HepG2 (cell line): ENCODE measurements around the gene CAPN9. TPM values are rescaled to one million over a fixed set of nuclear protein-coding genes. Genes with fewer than 3 reads are reported as not detected.

Source experiments
- ATAC-seq: fragments of 200-7000 bp; cut with Tn5 transposase; 3 replicates; pipeline ENCODE4 v1.9.1; 2020; ENCODE audit warnings: mild to moderate bottlenecking, moderate library complexity
- BruUV-seq: library from RNA; stranded (reverse); fragments of 400-500 nt; replicated peaks from 2 replicates; lab custom pipeline; 2021; lab: Mats Ljungman, UMichigan
- CTCF ChIA-PET: fragments of 300-600 bp; formaldehyde crosslinking; extraction: SDS; loops from one replicate; lab custom pipeline; 2021; ENCODE audit warnings: low total read pairs, inconsistent platforms, low intra/inter-chr PET ratio; lab: Yijun Ruan, JAX
- POLR2A ChIA-PET: fragments of 350-600 bp; sonication (Branson Sonifier 250); formaldehyde crosslinking; loops from one replicate; lab custom pipeline; 2020; ENCODE audit warnings: antibody characterized with exemption, inconsistent platforms; lab: Yijun Ruan, JAX
- DNase-seq: peaks from one replicate; pipeline ENCODE4 v3.0.0-alpha.2; 2015; ENCODE audit warnings: low spot score
- FAIRE-seq: peaks from 3 replicates; lab custom pipeline; 2011; peaks lifted over from hg19 to GRCh38; lab: Jason Lieb, UNC
- H2AFZ ChIP-seq: one replicate; pipeline ENCODE4 v1.6.1; 2011; ENCODE audit warnings: low read length, inconsistent platforms
- H3K27ac ChIP-seq: fragments of 300-600 bp; 3 replicates; pipeline ENCODE4 v1.8.0; 2011; ENCODE audit warnings: mixed run types, mild to moderate bottlenecking, mixed read lengths, low read length, inconsistent platforms; ENCODE audit not compliant: insufficient read depth; ENCODE audit errors: extremely low read length
- H3K27me3 ChIP-seq, 2 experiments: fragments of 200-600 bp in 1 of 2; 2 replicates in 1 of 2; 3 replicates in 1 of 2; pipeline versions ENCODE4 v1.6.0 to v1.8.0; 2011; ENCODE audit warnings: low read length in 2 of 2, mild to moderate bottlenecking in 2 of 2, moderate library complexity in 2 of 2, inconsistent platforms in 1 of 2; ENCODE audit not compliant: insufficient read depth in 2 of 2, control insufficient read depth in 1 of 2
- H3K36me3 ChIP-seq, 2 experiments: fragments of 200-600 bp in 1 of 2; replicated peaks in 1 of 2; 2 replicates in 1 of 2; 3 replicates in 1 of 2; pipeline versions ENCODE4 v1.5.1 to v1.8.0; 2011; ENCODE audit warnings: low read length in 2 of 2, inconsistent platforms in 1 of 2; ENCODE audit not compliant: insufficient read depth in 2 of 2, control insufficient read depth in 1 of 2
- H3K4me1 ChIP-seq: 2 replicates; pipeline ENCODE4 v1.5.1; 2012; ENCODE audit warnings: low read length, inconsistent platforms; ENCODE audit not compliant: insufficient read depth
- H3K4me2 ChIP-seq: 2 replicates; pipeline ENCODE4 v1.6.0; 2011; ENCODE audit warnings: low read depth, low read length, inconsistent platforms
- H3K4me3 ChIP-seq, 3 experiments: fragments of 200-600 bp in 1 of 3; sonication (generic), shearing (Covaris generic) in 1 of 3; replicated peaks in 1 of 3; 2 replicates each; pipeline ENCODE4 v1.5.1; 2011 to 2016; ENCODE audit warnings: low read length in 3 of 3, inconsistent platforms in 2 of 3, low read depth in 2 of 3, mild to moderate bottlenecking in 2 of 3, control low read depth in 1 of 3, mixed read lengths in 1 of 3; ENCODE audit not compliant: insufficient read depth in 1 of 3
- H3K79me2 ChIP-seq: one replicate; pipeline ENCODE4 v1.6.1; 2011; ENCODE audit warnings: low read length, inconsistent platforms; ENCODE audit not compliant: insufficient read depth
- H3K9ac ChIP-seq: 2 replicates; pipeline ENCODE4 v1.6.0; 2011; ENCODE audit warnings: mild to moderate bottlenecking, low read depth, low read length, inconsistent platforms; ENCODE audit not compliant: insufficient read depth
- H3K9me3 ChIP-seq: 2 replicates; pipeline ENCODE4 v1.5.1; 2012; ENCODE audit warnings: mild to moderate bottlenecking, low read length
- H4K20me1 ChIP-seq: 2 replicates; pipeline ENCODE4 v1.6.0; 2011; ENCODE audit warnings: inconsistent platforms, mild to moderate bottlenecking, low read length, moderate library complexity; ENCODE audit not compliant: insufficient read depth
- ARHGAP35 ChIP-seq: sonication (generic); formaldehyde crosslinking; IDR thresholded peaks from 2 replicates; pipeline ENCODE4 v1.9.0; 2022; ENCODE audit warnings: mild to moderate bottlenecking, inconsistent platforms, moderate library complexity, missing genetic modification reagents, borderline replicate concordance
- CBX5 ChIP-seq: sonication (generic); formaldehyde crosslinking; IDR thresholded peaks from 2 replicates; pipeline ENCODE4 v1.4.0; 2020; ENCODE audit warnings: missing genetic modification reagents, borderline replicate concordance
- FOSL2 ChIP-seq: sonication (generic); formaldehyde crosslinking; IDR thresholded peaks from 2 replicates; pipeline ENCODE4 v1.4.0; 2020; ENCODE audit warnings: missing genetic modification reagents
- HIVEP1 ChIP-seq: sonication (generic); formaldehyde crosslinking; IDR thresholded peaks from 2 replicates; pipeline ENCODE4 v1.4.0; 2020; ENCODE audit warnings: mild to moderate bottlenecking, missing genetic modification reagents
- PAX8 ChIP-seq: sonication (generic); formaldehyde crosslinking; IDR thresholded peaks from 2 replicates; pipeline ENCODE4 v1.8.0; 2022; ENCODE audit warnings: mild to moderate bottlenecking, missing genetic modification reagents, borderline replicate concordance
- POLR2A ChIP-seq, 2 experiments: IDR thresholded peaks; 2 replicates each; pipeline ENCODE4 v1.6.1; 2011; ENCODE audit warnings: low read depth in 2 of 2, low read length in 2 of 2, mild to moderate bottlenecking in 1 of 2, moderate library complexity in 1 of 2; ENCODE audit not compliant: insufficient read depth in 1 of 2
- POLR2AphosphoS2 ChIP-seq: IDR thresholded peaks from 2 replicates; pipeline ENCODE4 v1.6.1; 2011; ENCODE audit warnings: low read depth, low read length, improper control_type of control experiment
- WIZ ChIP-seq: sonication (generic); formaldehyde crosslinking; IDR thresholded peaks from 2 replicates; pipeline ENCODE4 v1.5.1; 2020; ENCODE audit warnings: mild to moderate bottlenecking, missing genetic modification reagents
- ZNF460 ChIP-seq: sonication (generic); formaldehyde crosslinking; IDR thresholded peaks from 2 replicates; pipeline ENCODE4 v1.5.1; 2020; ENCODE audit warnings: missing genetic modification reagents, mild to moderate bottlenecking, borderline replicate concordance
- ZNF570 ChIP-seq: sonication (generic); formaldehyde crosslinking; IDR thresholded peaks from 2 replicates; pipeline ENCODE4 v1.4.0; 2020; ENCODE audit warnings: mild to moderate bottlenecking, missing genetic modification reagents, borderline replicate concordance
- WGBS: methylation state at CpG from one replicate; pipeline ENCODE4 v1.1.6; 2017; ENCODE audit warnings: low lambda C conversion rate; 5-methylcytosine and 5-hydroxymethylcytosine counted together
- in situ Hi-C: cut with HindIII; loops from 2 replicates; pipeline ENCODE4 v1.10.0; 2017; ENCODE audit warnings: low pct_unique_long_range_greater_than_20kb; ENCODE audit not compliant: extremely low pct_ligation_motif_present
- intact Hi-C: fragments of 100-400 bp; cut with micrococcal nuclease; formaldehyde crosslinking; loops from one replicate; pipeline ENCODE4 v1.10.0; 2022; ENCODE audit not compliant: unreplicated experiment
- polyA plus RNA-seq, 8 experiments: library from polyadenylated mRNA; depleted of rRNA in 3 of 8; stranded (reverse) in 7 of 8; unstranded in 1 of 8; fragments of >200 nt; fragmentation: Illumina TruSeq in 4 of 8; extraction: Trizol in 4 of 8; gene quantifications; 2 replicates each; pipeline versions ENCODE4 v1.2.1 to v1.2.3, GENCODE V29; 2011 to 2016; ENCODE audit warnings: low read depth in 4 of 8, missing spikeins in 1 of 8, mixed read lengths in 1 of 8; ENCODE audit not compliant: insufficient read depth in 1 of 8
- total RNA-seq, 5 experiments: library from RNA; depleted of rRNA; stranded (reverse); fragments of >200 nt; fragmentation: Illumina TruSeq; extraction: Trizol; gene quantifications; 2 replicates each; pipeline ENCODE4 v1.2.3, GENCODE V29; 2016; ENCODE audit warnings: low read depth in 1 of 5

CAPN9 gene
- total and polyA plus RNA-seq, 2 of the 13 experiments (the other 11 are each of a cell fraction or from before 2014, with no cell fraction given) = 0.04 to 0.31 TPM

DNA sequence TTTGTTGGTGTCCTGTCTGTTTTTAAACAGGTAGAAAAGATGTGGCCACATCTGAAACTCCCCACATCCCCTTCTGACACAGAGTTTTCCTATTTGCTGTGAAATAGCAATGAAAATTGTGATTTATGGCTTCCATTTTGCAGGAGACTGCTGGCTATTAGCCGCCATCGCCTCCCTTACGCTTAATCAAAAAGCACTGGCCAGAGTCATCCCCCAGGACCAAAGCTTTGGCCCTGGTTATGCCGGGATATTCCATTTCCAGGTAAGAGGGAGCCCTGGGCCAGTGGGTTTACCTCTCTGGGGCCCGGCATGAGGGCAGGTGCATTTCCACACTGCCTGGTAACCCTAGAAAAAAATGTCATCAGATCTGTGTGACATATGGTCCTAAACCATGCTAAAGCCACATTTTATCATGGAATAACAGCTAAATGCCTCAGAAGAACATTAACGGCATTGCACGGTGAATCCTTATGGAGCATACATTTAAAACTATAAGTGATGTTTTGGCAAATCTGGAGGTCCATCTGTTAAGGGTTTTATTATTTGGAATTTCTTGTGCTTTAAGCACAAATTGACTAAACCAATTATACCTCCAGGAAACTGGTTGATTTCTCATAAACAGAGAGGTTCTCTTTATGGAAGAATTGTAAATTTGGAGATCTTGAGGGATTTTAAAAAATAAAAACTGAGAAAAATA is 12.3 kb downstream of the CAPN9 start:
- no peak overlapping the region for H3K9ac ChIP-seq
- no peak overlapping the region for H3K27ac ChIP-seq
- CTCF ChIA-PET = no interaction called here
- WGBS = 89% methylated on average over 7 of the region's 7 CpGs
- H3K27me3 ChIP-seq = no peaks in the 10 kb centered on the region
- ATAC-seq (no peak), DNase-seq (no peak), FAIRE-seq (no peak)
- TF ChIP-seq FOSL2 (CRISPR knock-in tag) = no peak
- TF ChIP-seq PAX8 (CRISPR knock-in tag) = no peak
- TF ChIP-seq WIZ = no peak
- TF ChIP-seq ZNF570 (CRISPR knock-in tag) = no peak
- TF ChIP-seq ZNF460 (CRISPR knock-in tag) = no peak
- no peak for TF ChIP-seq POLR2AphosphoS2
- no peak for TF ChIP-seq POLR2A (IDR thresholded peaks at IDR 0.05; ENCODE audit: insufficient read depth in 1 of 2, low read depth in 2 of 2, low read length in 2 of 2)
- no peak for TF ChIP-seq CBX5 (CRISPR knock-in tag)
- no peak for TF ChIP-seq ARHGAP35
- TF ChIP-seq HIVEP1 (CRISPR knock-in tag) = no peak
- peaks cover 74% of the 10 kb centered on the region for H3K4me1 ChIP-seq
- BruUV-seq = no TSS peak
- H3K4me2 ChIP-seq = no peak overlapping the region
- no peaks in the 10 kb centered on the region for H3K9me3 ChIP-seq
- POLR2A ChIA-PET = interaction anchor here (1.4 to 2.1 kb wide), 2 partner anchors 45 to 49 kb away, joined by 4 to 13 read pairs; partner anchors contain the start of gene AGT
- H3K79me2 ChIP-seq = no peaks in the 10 kb centered on the region
- in situ Hi-C loops = no loop called here
- intact Hi-C loops = loop anchor here (2.0 kb wide), 1 partner anchor 45 kb away; the partner anchor contains the start of gene AGT
- H4K20me1 ChIP-seq = no peaks in the 10 kb centered on the region
- no peak overlapping the region for H3K4me3 ChIP-seq
- no peaks in the 10 kb centered on the region for H3K36me3 ChIP-seq
- H2AFZ ChIP-seq = no peak overlapping the region
